GM21723 (cell line): ENCODE results near the gene MRPL3.

Experiments used
- ATAC-seq: cut with Tn5 transposase; IDR thresholded peaks from one replicate; pipeline ENCODE4 v1.9.1; 2021; ENCODE audit warnings: mild to moderate bottlenecking, moderate library complexity; ENCODE audit not compliant: unreplicated experiment

MRPL3 gene

GRCh38 chr3:131421301-131421700, 81.5 kb downstream of the MRPL3 start:
- no peak for ATAC-seq

- ATAC-seq = no peak
Measured at GRCh38 chr3:131417751-131418150, 85.0 kb downstream of the MRPL3 start.
